GM19467 (cell line): Measurements from ENCODE around the gene PRDM2.

Experiments used
- ATAC-seq: cut with Tn5 transposase; IDR thresholded peaks from one replicate; pipeline ENCODE4 v1.9.1; 2021; ENCODE audit warnings: mild to moderate bottlenecking, moderate library complexity; ENCODE audit not compliant: unreplicated experiment

Gene PRDM2

GRCh38 chr1:13763222-13763621 is 63.2 kb downstream of the PRDM2 start:
- no peak for ATAC-seq

- no peak for ATAC-seq
These were observed 64.0 kb downstream of the PRDM2 start for GRCh38 chr1:13763991-13764390.

GRCh38 chr1:13764588-13765332 is 64.8 kb downstream of the PRDM2 start:
- ATAC-seq, result no peak

- no peak for ATAC-seq
These were observed 66.9 kb downstream of the PRDM2 start for GRCh38 chr1:13766592-13767564.

GRCh38 chr1:13769212-13769611 is 69.2 kb downstream of the PRDM2 start:
- no peak for ATAC-seq

- ATAC-seq, result no peak
These were observed 69.8 kb downstream of the PRDM2 start for GRCh38 chr1:13769830-13770229.

- ATAC-seq, result no peak
These were observed 70.8 kb downstream of the PRDM2 start for GRCh38 chr1:13770743-13771142.

- no peak for ATAC-seq
These were observed 71.8 kb downstream of the PRDM2 start for GRCh38 chr1:13771745-13772144.

- no peak for ATAC-seq
These were observed 72.3 kb downstream of the PRDM2 start for GRCh38 chr1:13772271-13772670.

- no peak for ATAC-seq
These were observed 74.1 kb downstream of the PRDM2 start for GRCh38 chr1:13774121-13774520.

- ATAC-seq, result no peak
These were observed 75.5 kb downstream of the PRDM2 start for GRCh38 chr1:13775459-13775858.

GRCh38 chr1:13775916-13776315 is 75.9 kb downstream of the PRDM2 start:
- ATAC-seq, result no peak

GRCh38 chr1:13778431-13778830 is 78.4 kb downstream of the PRDM2 start:
- ATAC-seq, result no peak

GRCh38 chr1:13779930-13780329 is 79.9 kb downstream of the PRDM2 start:
- no peak for ATAC-seq

- ATAC-seq, result no peak
These were observed 80.8 kb downstream of the PRDM2 start for GRCh38 chr1:13780780-13781179.

- no peak for ATAC-seq
These were observed 81.2 kb downstream of the PRDM2 start for GRCh38 chr1:13781228-13781627.

GRCh38 chr1:13781907-13782633 is 82.1 kb downstream of the PRDM2 start:
- ATAC-seq, result no peak

GRCh38 chr1:13782634-13783360 is 82.8 kb downstream of the PRDM2 start:
- ATAC-seq, result no peak

GRCh38 chr1:13783551-13783950 is 83.6 kb downstream of the PRDM2 start:
- no peak for ATAC-seq

- ATAC-seq, result no peak
These were observed 85.0 kb downstream of the PRDM2 start for GRCh38 chr1:13784971-13785370.

- ATAC-seq, result no peak
These were observed 86.6 kb downstream of the PRDM2 start for GRCh38 chr1:13786541-13786940.
